Trophoblast cell (in vitro differentiated cells and primary cell): Measurements from ENCODE around the gene KRT1.

Source experiments
- DNase-seq, 2 donors: peaks; one replicate each; pipeline ENCODE4 v3.0.0-alpha.2; 2016
- H2AFZ ChIP-seq: 2 replicates; pipeline ENCODE4 v1.6.1; 2013; ENCODE audit warnings: low read length, moderate library complexity, mild to moderate bottlenecking; ENCODE audit not compliant: insufficient read depth, poor library complexity
- H2AK5ac ChIP-seq: 2 replicates; pipeline ENCODE4 v1.6.1; 2013; ENCODE audit warnings: mild to moderate bottlenecking, low read length
- H2BK120ac ChIP-seq: 2 replicates; pipeline ENCODE4 v1.6.1; 2013; ENCODE audit warnings: low read length, mild to moderate bottlenecking, moderate library complexity; ENCODE audit not compliant: insufficient read depth, poor library complexity
- H2BK12ac ChIP-seq: 2 replicates; pipeline ENCODE4 v1.6.1; 2013; ENCODE audit warnings: mild to moderate bottlenecking, low read length, moderate library complexity
- H2BK5ac ChIP-seq: 2 replicates; pipeline ENCODE4 v1.6.1; 2013; ENCODE audit warnings: low read length, low read depth, moderate library complexity, mild to moderate bottlenecking; ENCODE audit not compliant: poor library complexity
- H3K14ac ChIP-seq: 2 replicates; pipeline ENCODE4 v1.6.1; 2013; ENCODE audit warnings: mild to moderate bottlenecking, low read length
- H3K18ac ChIP-seq: 2 replicates; pipeline ENCODE4 v1.6.1; 2013; ENCODE audit warnings: mild to moderate bottlenecking, low read length
- H3K23ac ChIP-seq: 2 replicates; pipeline ENCODE4 v1.6.1; 2013; ENCODE audit warnings: low read length
- H3K27ac ChIP-seq: 2 replicates; pipeline ENCODE4 v1.5.1; 2013; ENCODE audit warnings: low read depth, mild to moderate bottlenecking, inconsistent platforms, low read length, moderate library complexity
- H3K27me3 ChIP-seq: 2 replicates; pipeline ENCODE4 v1.6.1; 2013; ENCODE audit warnings: inconsistent platforms, mild to moderate bottlenecking, low read length, moderate library complexity; ENCODE audit not compliant: insufficient read depth
- H3K36me3 ChIP-seq, 2 experiments: 1 replicate in 1 of 2; 2 replicates in 1 of 2; pipeline ENCODE4 v1.6.1; 2013; ENCODE audit warnings: low read length in 2 of 2, mild to moderate bottlenecking in 2 of 2, moderate library complexity in 1 of 2; ENCODE audit not compliant: insufficient read depth in 2 of 2, control insufficient read depth in 1 of 2
- H3K4ac ChIP-seq: 2 replicates; pipeline ENCODE4 v1.6.1; 2013; ENCODE audit warnings: low read depth, mild to moderate bottlenecking, low read length, moderate library complexity
- H3K4me1 ChIP-seq, 2 experiments: 1 replicate in 1 of 2; 2 replicates in 1 of 2; pipeline ENCODE4 v1.6.1; 2013; ENCODE audit warnings: low read length in 2 of 2, mild to moderate bottlenecking in 2 of 2, moderate library complexity in 1 of 2; ENCODE audit not compliant: insufficient read depth in 2 of 2, control insufficient read depth in 1 of 2
- H3K4me2 ChIP-seq: 2 replicates; pipeline ENCODE4 v1.6.1; 2013; ENCODE audit warnings: inconsistent platforms, mild to moderate bottlenecking, low read length, moderate library complexity
- H3K4me3 ChIP-seq: 2 replicates; pipeline ENCODE4 v1.5.1; 2013; ENCODE audit warnings: mild to moderate bottlenecking, low read depth, low read length, inconsistent platforms
- H3K79me1 ChIP-seq: one replicate; pipeline ENCODE4 v1.6.1; 2013; ENCODE audit warnings: low read length
- H3K79me2 ChIP-seq: 2 replicates; pipeline ENCODE4 v1.6.1; 2013; ENCODE audit warnings: low read length, mild to moderate bottlenecking; ENCODE audit not compliant: control insufficient read depth, insufficient read depth, poor library complexity
- H3K9ac ChIP-seq: 2 replicates; pipeline ENCODE4 v1.6.1; 2013; ENCODE audit warnings: mild to moderate bottlenecking, low read length
- H3K9me3 ChIP-seq: 2 replicates; pipeline ENCODE4 v1.6.1; 2013; ENCODE audit warnings: low read depth, mild to moderate bottlenecking, control low read depth, inconsistent platforms, low read length; ENCODE audit not compliant: insufficient read depth
- H4K12ac ChIP-seq: 2 replicates; pipeline ENCODE4 v1.6.1; 2013; ENCODE audit warnings: low read depth, mild to moderate bottlenecking, low read length, moderate library complexity
- H4K8ac ChIP-seq: 2 replicates; pipeline ENCODE4 v1.6.1; 2013; ENCODE audit warnings: low read depth, mild to moderate bottlenecking, low read length, moderate library complexity
- H4K91ac ChIP-seq: one replicate; pipeline ENCODE4 v1.6.1; 2013; ENCODE audit warnings: low read depth, mild to moderate bottlenecking, low read length, moderate library complexity
- WGBS: extraction: QIAGEN DNeasy Blood & Tissue Kit; methylation state at CpG from one replicate; pipeline ENCODE4 v1.1.7; 2013; ENCODE audit warnings: missing lambda C conversion rate; ENCODE audit not compliant: insufficient read length, insufficient coverage; ENCODE audit errors: extremely low coverage; 5-methylcytosine and 5-hydroxymethylcytosine counted together

Gene KRT1

DNA sequence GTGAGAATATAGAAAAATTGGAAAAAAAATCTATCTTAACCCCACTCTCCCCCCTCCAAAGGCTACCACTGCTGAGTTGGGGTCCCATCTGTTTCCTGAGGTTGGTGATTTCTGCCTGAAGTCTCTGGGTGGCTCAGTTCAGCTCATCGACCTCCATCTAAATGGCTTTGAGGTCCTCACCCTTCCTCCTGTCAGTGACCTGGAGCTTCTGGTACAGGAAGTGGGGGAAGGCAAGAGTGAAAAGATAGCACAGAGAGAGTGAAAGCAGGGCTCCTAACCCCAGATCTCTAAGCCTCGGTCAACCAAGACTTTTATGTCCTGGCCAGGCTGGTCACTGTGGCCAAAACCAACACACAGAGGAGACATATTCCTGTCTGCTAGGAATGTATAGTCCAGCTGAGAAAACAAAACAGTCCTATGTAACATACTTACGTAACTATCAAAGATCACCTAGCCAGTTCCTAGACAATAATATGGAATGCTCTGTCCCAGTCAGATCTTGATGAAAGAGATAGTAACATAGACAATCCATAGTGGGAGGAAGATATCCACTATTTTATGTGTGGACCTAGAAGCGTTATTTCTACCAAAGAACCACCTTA lies 49.5 kb downstream of the KRT1 start:
- Histone ChIP-seq H2AFZ (no peak overlapping the region), H3K79me2 (no peaks in the 10 kb centered on the region), H3K14ac (no peak overlapping the region), H2BK5ac (no peak overlapping the region), H2AK5ac (no peak overlapping the region), H3K4me3 (no peak overlapping the region), H3K9me3 (peaks cover 2% of the 10 kb centered on the region), H3K23ac (no peak overlapping the region), H2BK120ac (no peak overlapping the region), H4K8ac (no peak overlapping the region), H3K4ac (no peak overlapping the region), H3K4me1 (no peaks in the 10 kb centered on the region), H3K27ac (no peak overlapping the region), H4K12ac (no peak overlapping the region), H4K91ac (no peak overlapping the region), H3K36me3 (no peaks in the 10 kb centered on the region), H2BK12ac (no peak overlapping the region), H3K18ac (no peak overlapping the region), H3K79me1 (no peaks in the 10 kb centered on the region), H3K9ac (no peak overlapping the region), H3K27me3 (no peaks in the 10 kb centered on the region), H3K4me2 (no peak overlapping the region)
- no CpG with 5 or more reads among the region's 4 CpGs for whole genome bisulfite sequencing
- DNase-seq: peak in 1 of 2 donors; percentile 4

- Histone ChIP-seq H3K18ac (no peak overlapping the region), H3K27me3 (no peaks in the 10 kb centered on the region), H3K9me3 (peaks cover 2% of the 10 kb centered on the region), H4K91ac (no peak overlapping the region), H3K79me2 (no peaks in the 10 kb centered on the region), H3K79me1 (no peaks in the 10 kb centered on the region), H4K8ac (no peak overlapping the region), H3K23ac (no peak overlapping the region), H3K4me3 (no peak overlapping the region), H4K12ac (no peak overlapping the region), H2AFZ (no peak overlapping the region), H3K27ac (no peak overlapping the region), H3K4me1 (no peaks in the 10 kb centered on the region), H2BK5ac (no peak overlapping the region), H3K4me2 (no peak overlapping the region), H3K14ac (no peak overlapping the region), H3K36me3 (no peaks in the 10 kb centered on the region), H2AK5ac (no peak overlapping the region), H2BK12ac (no peak overlapping the region), H3K9ac (no peak overlapping the region), H3K4ac (no peak overlapping the region), H2BK120ac (no peak overlapping the region)
- DNase-seq: no peak
- WGBS: no CpG with 5 or more reads among the region's 7 CpGs
Measured at GRCh38 chr12:52630008-52630500, 50.2 kb downstream of the KRT1 start.

DNA sequence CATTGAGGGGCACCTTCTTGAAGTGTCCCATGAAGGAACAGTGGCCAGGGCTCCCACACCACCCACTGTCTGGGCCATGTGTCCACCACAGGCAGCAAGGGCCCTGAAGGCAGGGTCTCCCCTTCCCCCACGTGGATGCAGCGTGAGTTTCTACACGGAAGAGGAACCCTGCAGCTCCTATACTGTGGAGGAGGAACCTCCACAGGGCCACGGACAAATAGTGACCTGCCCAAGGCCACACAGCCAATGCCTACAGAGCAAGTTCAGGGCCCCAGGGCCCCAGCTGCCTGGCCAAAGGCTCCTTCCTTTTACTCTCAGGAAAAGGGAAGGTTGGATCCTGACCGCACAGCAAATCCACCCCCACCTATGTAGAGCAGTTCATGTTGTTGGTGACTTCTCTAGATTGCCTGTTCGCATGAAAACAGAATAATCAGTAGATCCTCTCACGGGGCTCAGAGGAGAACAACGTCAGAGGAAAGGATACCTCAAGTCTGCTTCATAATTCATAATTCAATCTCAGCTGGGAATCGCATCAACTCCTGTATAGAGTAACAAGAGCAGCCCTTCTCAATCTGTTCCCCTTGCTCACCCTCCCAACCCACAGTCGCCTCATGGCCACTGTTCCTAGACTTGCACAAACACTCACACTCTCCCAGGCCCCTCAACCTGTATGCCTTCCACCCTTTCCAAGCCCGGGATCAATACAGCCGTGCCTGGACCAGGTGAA lies 50.8 kb downstream of the KRT1 start:
- H3K14ac ChIP-seq: no peak overlapping the region
- no peak overlapping the region for H2AFZ ChIP-seq
- H4K8ac ChIP-seq: no peak overlapping the region
- H3K18ac ChIP-seq: no peak overlapping the region
- no peak overlapping the region for H3K27ac ChIP-seq
- no peaks in the 10 kb centered on the region for H3K79me1 ChIP-seq
- no peaks in the 10 kb centered on the region for H3K36me3 ChIP-seq
- H2AK5ac ChIP-seq: no peak overlapping the region
- WGBS: no CpG with 5 or more reads among the region's 12 CpGs
- H2BK120ac ChIP-seq: no peak overlapping the region
- no peak overlapping the region for H2BK5ac ChIP-seq
- no peak overlapping the region for H4K91ac ChIP-seq
- H3K4ac ChIP-seq: no peak overlapping the region
- no peak overlapping the region for H3K23ac ChIP-seq
- H3K79me2 ChIP-seq: no peaks in the 10 kb centered on the region
- H3K9me3 ChIP-seq: peaks cover 2% of the 10 kb centered on the region
- H3K4me3 ChIP-seq: no peak overlapping the region
- DNase-seq: no peak
- no peaks in the 10 kb centered on the region for H3K27me3 ChIP-seq
- H4K12ac ChIP-seq: no peak overlapping the region
- no peaks in the 10 kb centered on the region for H3K4me1 ChIP-seq
- H3K4me2 ChIP-seq: no peak overlapping the region
- H2BK12ac ChIP-seq: no peak overlapping the region
- no peak overlapping the region for H3K9ac ChIP-seq

DNA sequence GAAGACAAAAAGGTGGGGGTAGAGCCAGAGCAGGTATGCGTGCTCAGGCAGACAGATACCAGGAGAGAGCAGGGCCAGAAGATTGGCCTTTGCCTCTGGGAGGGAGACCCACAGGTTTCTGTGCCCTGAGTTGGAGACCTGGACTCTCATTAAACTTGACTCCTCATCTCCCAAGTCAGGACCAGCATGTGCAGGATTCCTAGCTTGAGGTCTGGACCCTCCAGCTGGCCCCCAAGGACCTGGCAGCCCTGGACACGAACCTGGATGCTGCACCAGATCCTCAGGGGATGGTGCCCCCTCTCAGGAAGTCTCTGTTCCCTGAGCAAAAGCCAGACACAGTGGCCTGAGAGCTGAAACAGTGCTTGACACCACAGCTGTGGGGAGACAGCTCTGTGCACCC lies 51.4 kb downstream of the KRT1 start:
- H3K27ac ChIP-seq: no peak overlapping the region
- H2BK5ac ChIP-seq: no peak overlapping the region
- no peak overlapping the region for H3K14ac ChIP-seq
- H2AK5ac ChIP-seq: no peak overlapping the region
- H3K23ac ChIP-seq: no peak overlapping the region
- no peaks in the 10 kb centered on the region for H3K79me2 ChIP-seq
- H3K9ac ChIP-seq: no peak overlapping the region
- H3K18ac ChIP-seq: no peak overlapping the region
- H3K36me3 ChIP-seq: no peaks in the 10 kb centered on the region
- H3K4me1 ChIP-seq: no peaks in the 10 kb centered on the region
- H2BK120ac ChIP-seq: no peak overlapping the region
- no peak overlapping the region for H3K4me2 ChIP-seq
- no peak overlapping the region for H2BK12ac ChIP-seq
- no peak overlapping the region for H4K12ac ChIP-seq
- no peaks in the 10 kb centered on the region for H3K79me1 ChIP-seq
- H2AFZ ChIP-seq: no peak overlapping the region
- DNase-seq: no peak
- no peak overlapping the region for H4K91ac ChIP-seq
- no CpG with 5 or more reads among the region's 2 CpGs for WGBS
- H4K8ac ChIP-seq: no peak overlapping the region
- H3K9me3 ChIP-seq: no peaks in the 10 kb centered on the region
- H3K27me3 ChIP-seq: no peaks in the 10 kb centered on the region
- H3K4ac ChIP-seq: no peak overlapping the region
- no peak overlapping the region for H3K4me3 ChIP-seq
